GM21576 (cell line): ENCODE data around the gene ARID1B.

Experiments used
- ATAC-seq: cut with Tn5 transposase; IDR thresholded peaks from one replicate; pipeline ENCODE4 v1.9.1; 2021; ENCODE audit warnings: mild to moderate bottlenecking, moderate library complexity; ENCODE audit not compliant: unreplicated experiment

ARID1B gene

GRCh38 chr6:157218371-157219198 is 441.4 kb downstream of the ARID1B start:
- no peak for ATAC-seq

- ATAC-seq = no peak
These were observed 442.3 kb downstream of the ARID1B start for GRCh38 chr6:157219201-157220200.

- no peak for ATAC-seq
These were observed 443.3 kb downstream of the ARID1B start for GRCh38 chr6:157220485-157220884.

DNA sequence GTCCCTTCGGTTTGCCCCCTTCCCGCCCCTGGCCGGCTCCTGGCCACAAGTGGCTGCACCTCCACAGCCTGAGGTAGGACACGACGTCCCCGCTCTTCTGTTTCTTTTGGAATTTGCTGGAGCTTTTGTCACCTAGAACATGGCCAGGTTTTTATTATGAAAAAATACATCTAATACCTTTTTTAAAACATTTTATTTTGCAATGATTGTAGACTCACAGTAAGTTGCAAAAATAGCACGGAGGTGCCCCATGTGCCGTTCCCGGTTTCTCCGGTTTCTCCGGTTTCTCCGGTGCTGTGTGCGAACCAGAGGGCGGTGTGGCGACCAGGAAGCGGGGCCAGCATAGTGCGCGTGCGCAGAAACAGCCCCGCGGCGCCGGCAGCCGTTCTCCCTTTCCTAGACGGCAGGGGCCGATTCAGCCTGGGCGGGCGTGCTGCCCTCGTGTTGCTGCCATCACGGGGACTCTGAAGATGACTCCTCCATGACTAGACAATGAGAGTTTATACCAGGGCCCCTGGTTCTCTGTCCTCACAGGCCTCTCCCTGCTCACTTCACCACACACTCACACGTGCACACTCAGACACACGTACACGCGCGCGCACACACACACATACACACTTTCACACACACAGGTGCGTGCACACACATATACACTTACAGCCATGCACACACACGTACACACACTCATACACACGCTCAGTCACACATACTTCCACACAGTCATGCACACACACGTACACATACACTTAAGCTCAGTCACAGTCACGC is 444.1 kb downstream of the ARID1B start:
- peak; percentile 37 for ATAC-seq

- no peak for ATAC-seq
These were observed 444.6 kb downstream of the ARID1B start for GRCh38 chr6:157221817-157222175.

- no peak for ATAC-seq
These were observed 445.2 kb downstream of the ARID1B start for GRCh38 chr6:157222201-157222981.

GRCh38 chr6:157223021-157223430 is 445.8 kb downstream of the ARID1B start:
- peak; percentile 30 for ATAC-seq

DNA sequence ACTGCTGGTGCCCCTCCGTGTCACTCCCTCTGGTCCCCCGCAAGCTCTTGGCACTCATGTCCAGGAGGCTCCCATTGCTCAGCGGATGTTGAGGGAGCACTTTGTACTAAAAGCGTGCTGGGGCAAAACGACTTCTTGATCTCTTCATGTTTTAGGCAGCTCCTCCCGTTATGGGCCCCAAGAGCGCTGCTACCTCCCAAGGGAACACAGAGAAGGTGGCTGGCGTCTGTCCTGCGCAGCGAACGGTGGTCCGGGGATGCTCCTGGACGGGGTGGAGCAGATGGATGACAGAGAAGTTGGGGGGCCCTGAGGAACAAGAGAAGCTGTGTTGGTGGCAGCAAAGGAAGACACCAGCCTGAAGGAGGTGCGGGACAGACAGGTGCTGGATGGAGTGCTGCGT is 446.3 kb downstream of the ARID1B start:
- no peak for ATAC-seq

DNA sequence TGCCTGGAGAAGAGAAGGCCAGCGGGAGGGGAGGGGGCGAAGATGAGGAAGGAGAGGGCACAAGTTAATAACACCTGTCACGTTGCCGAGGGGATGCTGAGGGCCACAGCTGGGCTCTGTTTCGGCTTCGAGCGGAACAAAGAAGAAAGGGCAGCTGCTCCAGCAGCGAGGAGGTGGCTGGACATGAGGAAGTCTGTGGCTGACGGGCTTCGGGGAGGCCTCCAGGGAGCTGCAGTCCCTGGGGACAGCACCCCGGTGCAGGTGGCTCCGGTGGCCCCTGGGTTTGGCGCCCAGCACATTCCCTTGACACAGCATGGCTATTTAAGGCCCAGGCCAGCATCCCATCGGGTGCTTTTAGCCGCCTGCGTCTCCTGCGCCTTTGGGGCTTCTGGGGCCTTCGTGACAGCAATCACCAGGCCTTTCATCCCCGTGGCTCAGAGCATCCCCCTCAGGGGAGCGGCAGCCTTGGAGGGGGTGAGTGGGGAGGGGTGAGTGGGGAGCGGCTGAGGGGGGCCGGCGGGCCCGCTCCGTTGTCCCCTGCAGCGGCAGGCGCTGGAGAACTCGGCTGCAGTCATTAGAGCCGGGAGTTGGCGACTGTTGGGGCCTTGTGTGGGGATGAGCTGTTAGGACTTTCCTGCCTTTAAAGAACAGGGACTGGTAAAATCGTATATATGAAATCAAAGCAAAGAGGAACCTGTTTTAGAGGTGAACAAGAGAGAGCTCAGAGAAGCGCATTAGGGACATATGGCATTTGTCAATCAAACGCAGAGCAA is 447.2 kb downstream of the ARID1B start:
- no peak for ATAC-seq

DNA sequence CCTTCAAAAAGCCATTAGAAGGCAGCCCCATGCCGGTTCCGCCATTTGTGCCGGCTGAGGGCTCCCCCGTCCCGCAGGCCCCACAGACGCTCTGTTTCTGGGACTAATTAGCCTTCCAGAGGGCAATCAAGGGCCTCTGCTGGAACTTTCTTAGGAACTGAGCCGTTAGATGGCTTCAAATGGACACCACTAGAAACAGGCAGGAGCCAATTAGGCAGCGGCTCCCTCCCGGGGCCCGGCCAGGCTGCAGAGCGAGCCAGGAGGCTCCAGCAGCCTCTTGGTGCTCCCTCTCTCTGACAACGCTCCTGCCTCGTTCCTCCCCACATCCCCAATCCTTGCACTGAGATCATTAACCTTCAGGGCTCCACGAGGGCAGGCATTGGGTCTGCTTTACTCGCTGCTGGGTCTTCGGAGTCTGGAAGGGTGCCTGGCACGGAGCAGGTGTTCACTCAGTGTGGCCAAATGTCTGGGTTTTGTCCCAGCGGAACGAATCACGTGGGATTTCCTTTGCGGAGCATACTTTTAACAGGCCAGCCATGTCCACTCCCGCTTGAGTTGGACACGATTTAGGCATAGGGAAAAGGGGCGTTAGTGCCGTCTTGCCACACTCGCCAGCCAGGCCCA is 447.9 kb downstream of the ARID1B start:
- ATAC-seq = no peak

DNA sequence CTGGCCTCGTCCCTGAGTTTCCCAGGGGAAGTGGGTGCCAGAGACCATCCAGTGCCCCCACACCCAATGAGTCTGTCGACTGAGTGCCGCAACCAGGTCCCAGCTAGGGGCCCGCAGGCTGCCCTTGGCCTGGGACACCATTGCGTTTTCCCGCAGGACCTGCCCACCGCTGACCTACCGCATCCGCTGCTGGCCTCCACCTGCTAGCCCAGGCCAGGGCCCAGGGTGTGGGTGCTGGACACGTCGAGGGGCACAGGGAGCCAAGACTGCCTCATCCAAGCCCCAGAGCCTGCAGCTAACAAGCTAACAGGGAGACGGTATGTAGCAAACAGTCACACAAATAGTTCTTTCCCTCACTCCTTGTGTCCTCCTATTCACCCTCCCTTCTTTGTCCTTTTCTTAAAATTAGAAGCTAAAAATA is 448.4 kb downstream of the ARID1B start:
- no peak for ATAC-seq

GRCh38 chr6:157226026-157226625 is 448.9 kb downstream of the ARID1B start:
- no peak for ATAC-seq

DNA sequence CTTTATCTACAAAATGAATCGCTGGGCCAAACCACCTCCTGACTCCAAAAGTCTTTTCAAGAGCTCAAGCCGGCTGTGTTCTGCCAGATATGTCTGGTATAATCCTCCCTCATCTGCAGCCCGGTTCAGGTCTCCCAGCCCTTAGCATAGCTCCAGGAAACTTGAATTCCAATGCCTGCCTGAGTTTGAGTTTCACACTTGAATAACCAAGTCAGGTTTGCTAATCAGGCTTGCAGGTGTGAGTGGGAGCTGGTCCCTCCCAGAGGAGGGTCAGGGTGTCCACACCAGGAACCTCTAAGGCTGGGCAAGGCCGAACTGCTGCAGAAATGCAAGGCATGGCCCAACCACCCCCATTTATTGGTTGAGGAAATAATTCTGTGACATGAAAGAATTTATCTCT is 449.6 kb downstream of the ARID1B start:
- no peak for ATAC-seq

GRCh38 chr6:157227202-157228166 is 450.3 kb downstream of the ARID1B start:
- ATAC-seq = no peak

GRCh38 chr6:157228426-157229131 is 451.4 kb downstream of the ARID1B start:
- ATAC-seq = no peak

DNA sequence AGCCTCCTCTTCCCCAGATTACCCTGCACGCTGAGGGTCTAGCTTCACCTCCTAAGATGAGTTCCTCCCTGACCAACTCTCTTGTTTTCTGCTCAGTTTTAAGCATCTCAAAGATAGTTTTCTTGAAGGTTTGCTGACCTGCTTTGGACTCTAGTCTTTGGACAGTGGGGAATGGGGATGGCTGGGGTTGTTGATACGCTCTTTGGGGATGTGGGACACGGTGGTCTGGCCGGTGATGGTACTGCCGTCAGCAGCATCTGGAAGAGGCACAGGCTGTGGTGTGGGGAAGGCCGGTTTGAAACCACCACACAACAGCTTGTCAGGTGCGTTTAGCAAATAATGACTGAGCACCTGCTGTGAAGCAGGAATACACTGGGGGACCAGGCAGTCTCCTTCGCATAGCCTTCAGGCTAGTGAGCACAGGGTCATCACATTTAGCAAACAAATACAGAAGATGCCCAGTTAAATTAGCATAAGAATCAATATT is 452.0 kb downstream of the ARID1B start:
- ATAC-seq = no peak

DNA sequence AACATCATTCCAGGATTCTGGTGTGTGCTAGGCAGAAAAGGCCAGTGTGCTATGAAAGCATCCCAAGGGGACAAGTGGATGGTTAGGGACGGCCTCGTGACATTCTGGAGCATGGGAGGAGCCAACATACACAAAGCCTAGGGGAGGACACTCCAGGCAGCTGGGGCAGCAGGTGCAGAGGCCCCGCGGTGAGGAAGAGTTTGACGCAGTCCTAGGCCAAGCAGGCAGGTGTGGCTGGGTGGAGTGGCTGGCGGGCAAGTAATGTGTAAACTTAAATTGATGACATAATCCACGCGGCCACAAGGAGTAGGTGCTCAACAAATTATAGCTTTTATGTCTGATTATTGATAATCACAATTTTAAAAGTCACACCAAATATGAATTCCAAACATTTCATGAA is 452.5 kb downstream of the ARID1B start:
- ATAC-seq = no peak
